Breast epithelium (tissue), 3 donors: ENCODE measurements around the gene AATK.

Source experiments
- POLR2A ChIP-seq: fragments of 450-650 bp; IDR thresholded peaks from one replicate; pipeline ENCODE4 v1.6.1; 2016; ENCODE audit warnings: antibody characterized with exemption, mild to moderate bottlenecking, moderate library complexity
- TF ChIP-seq, protein P1 (sequence below), 3 donors: fragments of 450-650 bp; IDR thresholded peaks; one replicate each; pipeline ENCODE4 v1.5.1; 2016 to 2017; ENCODE audit warnings: antibody characterized with exemption in 3 of 3, mild to moderate bottlenecking in 3 of 3, moderate library complexity in 3 of 3

GRCh38 chr17:81191646-81192045 lies 25.6 kb upstream of the AATK start:
- TF ChIP-seq, protein P1, sequence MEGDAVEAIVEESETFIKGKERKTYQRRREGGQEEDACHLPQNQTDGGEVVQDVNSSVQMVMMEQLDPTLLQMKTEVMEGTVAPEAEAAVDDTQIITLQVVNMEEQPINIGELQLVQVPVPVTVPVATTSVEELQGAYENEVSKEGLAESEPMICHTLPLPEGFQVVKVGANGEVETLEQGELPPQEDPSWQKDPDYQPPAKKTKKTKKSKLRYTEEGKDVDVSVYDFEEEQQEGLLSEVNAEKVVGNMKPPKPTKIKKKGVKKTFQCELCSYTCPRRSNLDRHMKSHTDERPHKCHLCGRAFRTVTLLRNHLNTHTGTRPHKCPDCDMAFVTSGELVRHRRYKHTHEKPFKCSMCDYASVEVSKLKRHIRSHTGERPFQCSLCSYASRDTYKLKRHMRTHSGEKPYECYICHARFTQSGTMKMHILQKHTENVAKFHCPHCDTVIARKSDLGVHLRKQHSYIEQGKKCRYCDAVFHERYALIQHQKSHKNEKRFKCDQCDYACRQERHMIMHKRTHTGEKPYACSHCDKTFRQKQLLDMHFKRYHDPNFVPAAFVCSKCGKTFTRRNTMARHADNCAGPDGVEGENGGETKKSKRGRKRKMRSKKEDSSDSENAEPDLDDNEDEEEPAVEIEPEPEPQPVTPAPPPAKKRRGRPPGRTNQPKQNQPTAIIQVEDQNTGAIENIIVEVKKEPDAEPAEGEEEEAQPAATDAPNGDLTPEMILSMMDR (IDR thresholded peaks at IDR 0.05) = no peak
- TF ChIP-seq POLR2A = no peak
